Activated CD8-positive, alpha-beta T cell treated with anti-CD3 and anti-CD28 coated beads for 36 hours (primary cell): Measurements from ENCODE around the gene NTNG1. TPM values are rescaled to one million over a fixed set of nuclear protein-coding genes. Genes with fewer than 3 reads are reported as not detected.

Source experiments
- ATAC-seq: fragments of 200-7000 bp; cut with Tn5 transposase; one replicate; pipeline ENCODE4 v1.10.0; 2021; ENCODE audit warnings: mild to moderate bottlenecking, moderate library complexity
- CTCF ChIA-PET: fragments of 350-600 bp; sonication (Branson Sonifier 250); formaldehyde crosslinking; loops from one replicate; lab custom pipeline; 2021; ENCODE audit warnings: antibody characterized with exemption; lab: Charles Lee
- POLR2A ChIA-PET: fragments of 350-600 bp; sonication (Branson Sonifier 250); formaldehyde crosslinking; loops from one replicate; lab custom pipeline; 2021; ENCODE audit warnings: antibody characterized with exemption; lab: Charles Lee
- DNase-seq: peaks from one replicate; pipeline ENCODE4 v3.0.0-alpha.2; 2020
- H3K27ac Mint-ChIP-seq: one replicate; pipeline ENCODE4 v1.8.0; 2021; ENCODE audit warnings: mild to moderate bottlenecking, mixed read lengths
- H3K27me3 Mint-ChIP-seq: one replicate; pipeline ENCODE4 v1.8.0; 2021; ENCODE audit warnings: mixed read lengths
- H3K36me3 Mint-ChIP-seq: one replicate; pipeline ENCODE4 v1.8.0; 2021; ENCODE audit warnings: low read depth, mixed read lengths
- H3K4me1 Mint-ChIP-seq: one replicate; pipeline ENCODE4 v1.8.0; 2021; ENCODE audit warnings: low read depth, mixed read lengths
- H3K4me3 Mint-ChIP-seq: one replicate; pipeline ENCODE4 v1.8.0; 2021; ENCODE audit warnings: mild to moderate bottlenecking, moderate library complexity, mixed read lengths
- H3K9me3 Mint-ChIP-seq: one replicate; pipeline ENCODE4 v1.8.0; 2021; ENCODE audit warnings: mixed read lengths
- CTCF ChIP-seq: fragments of 200-600 bp; IDR thresholded peaks from one replicate; pipeline ENCODE4 v1.8.0; 2022; ENCODE audit warnings: antibody characterized with exemption, mild to moderate bottlenecking
- intact Hi-C: fragments of 100-400 bp; cut with micrococcal nuclease; formaldehyde crosslinking; loops from one replicate; pipeline ENCODE4 v1.10.0; 2022
- total RNA-seq, 2 experiments: library from RNA; stranded (reverse); gene quantifications; one replicate each; pipeline ENCODE4 v1.2.3, GENCODE V29; 2021

The NTNG1 gene
- total RNA-seq, 2 experiments from 2014 or later, result 0.96 to 1.0 TPM

- Mint-ChIP-seq H3K27ac (no peak overlapping the region), H3K27me3 (peaks cover 13% of the 10 kb centered on the region), H3K4me1 (peaks cover 5% of the 10 kb centered on the region), H3K9me3 (peaks cover 2% of the 10 kb centered on the region), H3K36me3 (no peaks in the 10 kb centered on the region), H3K4me3 (no peak overlapping the region)
- no peak for TF ChIP-seq CTCF
- ATAC-seq (no peak), DNase-seq (no peak)
- CTCF ChIA-PET, result no interaction called here
- intact Hi-C loops, result no loop called here
- POLR2A ChIA-PET, result no interaction called here
Measured at GRCh38 chr1:107098961-107099360, 41.9 kb upstream of the NTNG1 start.

- Mint-ChIP-seq H3K9me3 (peaks cover 2% of the 10 kb centered on the region), H3K27ac (no peak overlapping the region), H3K4me1 (peaks cover 5% of the 10 kb centered on the region), H3K27me3 (peaks cover 13% of the 10 kb centered on the region), H3K36me3 (no peaks in the 10 kb centered on the region), H3K4me3 (no peak overlapping the region)
- ATAC-seq (no peak), DNase-seq (no peak)
- POLR2A ChIA-PET, result no interaction called here
- CTCF ChIA-PET, result no interaction called here
- intact Hi-C loops, result no loop called here
- no peak for TF ChIP-seq CTCF
Measured at GRCh38 chr1:107100331-107100984, 40.4 kb upstream of the NTNG1 start.

GRCh38 chr1:107105914-107106313 is 34.9 kb upstream of the NTNG1 start:
- H3K36me3 Mint-ChIP-seq, result no peaks in the 10 kb centered on the region
- DNase-seq (no peak), ATAC-seq (no peak)
- peaks cover 8% of the 10 kb centered on the region for H3K4me1 Mint-ChIP-seq
- no peak for TF ChIP-seq CTCF
- H3K27ac Mint-ChIP-seq, result no peak overlapping the region
- CTCF ChIA-PET, result no interaction called here
- POLR2A ChIA-PET, result no interaction called here
- peaks cover 6% of the 10 kb centered on the region for H3K27me3 Mint-ChIP-seq
- intact Hi-C loops, result no loop called here
- H3K9me3 Mint-ChIP-seq, result no peaks in the 10 kb centered on the region
- no peak overlapping the region for H3K4me3 Mint-ChIP-seq

- Mint-ChIP-seq H3K4me3 (no peak overlapping the region), H3K27ac (no peak overlapping the region), H3K36me3 (no peaks in the 10 kb centered on the region), H3K4me1 (peaks cover 4% of the 10 kb centered on the region), H3K9me3 (no peaks in the 10 kb centered on the region), H3K27me3 (peaks cover 2% of the 10 kb centered on the region)
- ChIA-PET POLR2A (no interaction called here), CTCF (no interaction called here)
- no peak for ATAC-seq
- DNase-seq, result no peak
- intact Hi-C loops, result no loop called here
- no peak for TF ChIP-seq CTCF
Measured at GRCh38 chr1:107110326-107110725, 30.5 kb upstream of the NTNG1 start.

GRCh38 chr1:107116306-107116790 is 24.5 kb upstream of the NTNG1 start:
- Mint-ChIP-seq H3K4me3 (no peak overlapping the region), H3K27ac (no peak overlapping the region), H3K27me3 (peaks cover 8% of the 10 kb centered on the region), H3K9me3 (no peaks in the 10 kb centered on the region), H3K36me3 (no peaks in the 10 kb centered on the region), H3K4me1 (no peaks in the 10 kb centered on the region)
- DNase-seq (no peak), ATAC-seq (no peak)
- intact Hi-C loops, result no loop called here
- POLR2A ChIA-PET, result no interaction called here
- no peak for TF ChIP-seq CTCF
- CTCF ChIA-PET, result interaction anchor here (1.7 kb wide), 1 partner anchor 26 kb away, joined by 4 read pairs; no protein-coding TSS in a partner anchor
